Psoas muscle (tissue), 8 donors: Measurements from ENCODE around the gene C14orf39. TPM values are rescaled to one million over a fixed set of nuclear protein-coding genes. Genes with fewer than 3 reads are reported as not detected.

Experiments
- ATAC-seq, 4 donors: fragments of 200-7000 bp; cut with Tn5 transposase; one replicate each; pipeline ENCODE4 v1.9.1; 2020; ENCODE audit warnings: moderate library complexity in 3 of 4, mild to moderate bottlenecking in 2 of 4
- DNase-seq, 2 donors: peaks; one replicate each; pipeline ENCODE4 v3.0.0-alpha.2; 2020
- H3K27ac ChIP-seq: fragments of 200-600 bp; one replicate; pipeline ENCODE4 v1.8.0; 2022
- H3K27me3 ChIP-seq, 3 donors: fragments of 200-600 bp in 1 of 3; one replicate each; pipeline versions ENCODE4 v1.6.1 to v1.8.0; 2013 to 2022; ENCODE audit warnings: low read length in 2 of 3, mild to moderate bottlenecking in 2 of 3, moderate library complexity in 1 of 3; ENCODE audit not compliant: insufficient read depth in 3 of 3
- H3K36me3 ChIP-seq, 2 donors: fragments of 200-600 bp in 1 of 2; one replicate each; pipeline versions ENCODE4 v1.6.1 to v1.8.0; 2013 to 2022; ENCODE audit warnings: low read depth in 1 of 2, mild to moderate bottlenecking in 1 of 2, moderate library complexity in 1 of 2; ENCODE audit not compliant: insufficient read depth in 1 of 2
- H3K4me1 ChIP-seq: fragments of 200-600 bp; one replicate; pipeline ENCODE4 v1.8.0; 2022
- H3K4me3 ChIP-seq: fragments of 200-600 bp; one replicate; pipeline ENCODE4 v1.8.0; 2022; ENCODE audit warnings: mild to moderate bottlenecking
- H3K9me3 ChIP-seq: fragments of 200-600 bp; one replicate; pipeline ENCODE4 v1.8.0; 2022
- WGBS, 3 donors: extraction: QIAGEN DNeasy Blood & Tissue Kit; methylation state at CpG; one replicate each; pipeline versions ENCODE4 v1.1.6 to v1.1.7; 2013; 5-methylcytosine and 5-hydroxymethylcytosine counted together
- intact Hi-C, 2 donors: fragments of 100-400 bp; cut with DNase I; formaldehyde crosslinking; loops; one replicate each; pipeline versions ENCODE4 v1.11.0 to v1.14.2; 2022
- polyA plus RNA-seq, 3 donors: library from polyadenylated mRNA; stranded (reverse); fragments of 200-250 nt; gene quantifications; one replicate each; pipeline ENCODE4 v1.2.3, GENCODE V29; 2013
- total RNA-seq, 4 donors: library from RNA; stranded (reverse); fragmentation: NEBNext Ultra II Directional in 2 of 4; extraction: Animal tissue kit (Norgen Biotek cat#: 25700) in 2 of 4; gene quantifications; one replicate each; pipeline versions ENCODE4 v1.2.1 to v1.2.4, GENCODE V29; 2021 to 2023
- TF ChIP-seq, protein P1 (sequence below): fragments of 200-600 bp; IDR thresholded peaks from one replicate; pipeline ENCODE4 v1.8.0; 2022; ENCODE audit warnings: antibody characterized with exemption
- donor health status: healthy with polysubstance abuse.
- donor health status: DM: no; HTN: no; CAD: no; lungs with moderate emphysema.
- donor health status: Bipolar disorder and iron deficiency.
- donor health status: healthy.
- donor health status: DM: yes; HTN: yes; CAD: no.
- donor health status: DM: no; HTN: no; CAD: no.
- donor health status: DM: no; HTN: no; CAD: no.
- donor health status: DM: yes; HTN: yes; CAD: no.

C14orf39 gene
- total and polyA plus RNA-seq, 7 donors, result 0.12 to 4.4 (median 1.9) TPM

DNA sequence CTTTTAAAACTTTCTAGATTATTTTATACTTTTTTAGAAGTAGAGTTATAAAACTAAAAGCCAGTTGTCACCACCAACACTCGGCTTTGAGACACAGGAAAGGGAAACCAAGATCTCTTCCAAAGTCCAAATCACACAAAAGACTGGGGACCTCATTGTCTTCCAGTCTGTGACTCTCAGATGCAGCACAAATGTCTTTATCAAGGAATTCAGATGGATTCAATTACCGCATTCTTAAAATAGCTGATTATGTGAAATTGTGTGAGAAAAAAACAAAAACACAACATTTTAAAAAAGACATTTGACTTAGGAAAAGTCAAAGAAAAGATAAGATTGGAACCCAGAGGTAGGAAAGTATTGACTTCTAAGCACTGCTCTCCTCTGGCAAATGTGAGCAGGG is 19.6 kb upstream of the C14orf39 start:
- Histone ChIP-seq H3K27me3 (peaks cover 0 to 26% (median 7%) of the 10 kb centered on the region in 3 donors), H3K4me3 (no peak overlapping the region), H3K9me3 (no peaks in the 10 kb centered on the region), H3K4me1 (peaks cover 3% of the 10 kb centered on the region), H3K36me3 (no peaks in the 10 kb centered on the region), H3K27ac (no peak overlapping the region)
- ATAC-seq, result no peak
- DNase-seq, result no peak
- intact Hi-C loops, result no loop called here
- TF ChIP-seq, protein P1, sequence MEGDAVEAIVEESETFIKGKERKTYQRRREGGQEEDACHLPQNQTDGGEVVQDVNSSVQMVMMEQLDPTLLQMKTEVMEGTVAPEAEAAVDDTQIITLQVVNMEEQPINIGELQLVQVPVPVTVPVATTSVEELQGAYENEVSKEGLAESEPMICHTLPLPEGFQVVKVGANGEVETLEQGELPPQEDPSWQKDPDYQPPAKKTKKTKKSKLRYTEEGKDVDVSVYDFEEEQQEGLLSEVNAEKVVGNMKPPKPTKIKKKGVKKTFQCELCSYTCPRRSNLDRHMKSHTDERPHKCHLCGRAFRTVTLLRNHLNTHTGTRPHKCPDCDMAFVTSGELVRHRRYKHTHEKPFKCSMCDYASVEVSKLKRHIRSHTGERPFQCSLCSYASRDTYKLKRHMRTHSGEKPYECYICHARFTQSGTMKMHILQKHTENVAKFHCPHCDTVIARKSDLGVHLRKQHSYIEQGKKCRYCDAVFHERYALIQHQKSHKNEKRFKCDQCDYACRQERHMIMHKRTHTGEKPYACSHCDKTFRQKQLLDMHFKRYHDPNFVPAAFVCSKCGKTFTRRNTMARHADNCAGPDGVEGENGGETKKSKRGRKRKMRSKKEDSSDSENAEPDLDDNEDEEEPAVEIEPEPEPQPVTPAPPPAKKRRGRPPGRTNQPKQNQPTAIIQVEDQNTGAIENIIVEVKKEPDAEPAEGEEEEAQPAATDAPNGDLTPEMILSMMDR, result no peak
- 66 to 77% (median 71%) methylated on average over 2 of the region's 2 CpGs for WGBS, 3 donors

DNA sequence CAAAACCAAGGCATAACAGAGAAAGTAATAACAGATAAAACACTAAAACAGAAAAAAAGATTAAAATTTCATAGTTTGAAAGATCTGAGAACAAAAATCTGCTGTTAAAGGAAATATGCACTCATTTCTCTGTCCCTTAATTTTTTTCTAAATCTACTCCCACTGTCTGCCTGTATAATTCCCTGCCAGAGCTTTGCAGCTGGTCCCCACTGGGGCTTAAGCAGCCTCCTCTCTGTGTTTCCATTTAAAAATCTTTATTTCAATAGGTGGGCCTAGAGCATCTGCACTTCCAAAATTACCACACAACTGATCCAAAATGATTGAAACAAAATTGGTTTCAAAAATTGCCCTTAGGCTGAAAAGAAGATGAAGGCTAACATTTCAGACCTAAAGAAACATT is 16.7 kb upstream of the C14orf39 start:
- Histone ChIP-seq H3K4me1 (no peaks in the 10 kb centered on the region), H3K4me3 (no peak overlapping the region), H3K27ac (no peak overlapping the region), H3K9me3 (no peaks in the 10 kb centered on the region), H3K27me3 (peaks cover 0 to 8% (median 6%) of the 10 kb centered on the region in 3 donors), H3K36me3 (no peaks in the 10 kb centered on the region)
- DNase-seq (no peak), ATAC-seq (no peak)
- intact Hi-C loops, result no loop called here
- TF ChIP-seq, protein P1, result no peak

DNA sequence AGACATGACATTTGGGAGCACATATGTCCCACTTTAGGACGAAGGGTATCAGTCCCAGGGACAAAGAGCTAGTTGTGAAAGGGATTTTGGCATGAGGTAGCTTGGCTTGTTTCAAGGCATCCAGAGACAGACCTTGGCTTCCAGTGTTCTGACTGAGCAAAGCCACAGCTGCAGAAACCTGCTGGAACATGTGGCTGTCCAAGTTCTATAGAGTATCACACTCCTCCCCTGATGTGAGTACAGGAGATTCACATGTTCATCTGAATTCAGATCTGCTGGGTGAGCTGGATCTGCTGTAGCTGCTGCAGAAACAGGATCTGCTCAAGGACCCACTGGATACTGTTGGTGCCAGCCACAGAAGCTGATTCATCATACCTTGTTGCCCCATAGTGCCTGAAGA is 10.1 kb upstream of the C14orf39 start:
- WGBS, 3 donors, result 39 to 63% (median 57%) methylated on average over 1 of the region's 1 CpG
- TF ChIP-seq, protein P1, result no peak
- DNase-seq (no peak), ATAC-seq (no peak)
- intact Hi-C loops, result no loop called here
- Histone ChIP-seq H3K9me3 (no peaks in the 10 kb centered on the region), H3K4me1 (no peaks in the 10 kb centered on the region), H3K27ac (no peak overlapping the region), H3K4me3 (no peak overlapping the region), H3K27me3 (peaks cover 0 to 3% (median 0%) of the 10 kb centered on the region in 3 donors), H3K36me3 (no peaks in the 10 kb centered on the region)

DNA sequence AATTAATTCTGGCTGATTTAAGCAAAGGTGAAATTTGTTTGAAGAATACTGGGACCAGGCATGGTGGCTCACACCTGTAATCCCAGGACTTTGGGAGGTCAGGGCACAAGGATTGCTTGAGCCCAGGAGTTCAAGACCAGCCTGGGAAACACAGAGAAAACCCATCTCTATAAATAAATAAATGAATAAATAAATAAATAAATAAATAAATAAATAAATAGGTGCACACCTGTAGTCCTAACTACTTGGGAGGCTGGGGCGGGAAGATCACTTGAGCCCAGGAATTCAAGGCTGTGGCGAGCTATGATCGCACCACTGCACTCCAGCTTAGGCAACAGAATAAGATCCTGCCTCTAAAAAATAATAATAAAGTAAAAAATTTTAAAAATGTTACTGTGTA is 4.4 kb upstream of the C14orf39 start:
- Histone ChIP-seq H3K27ac (no peak overlapping the region), H3K9me3 (no peaks in the 10 kb centered on the region), H3K4me3 (no peak overlapping the region), H3K4me1 (peaks cover 2% of the 10 kb centered on the region), H3K36me3 (no peaks in the 10 kb centered on the region), H3K27me3 (peaks cover 0 to 8% (median 3%) of the 10 kb centered on the region in 3 donors)
- intact Hi-C loops, result no loop called here
- TF ChIP-seq, protein P1, result no peak
- ATAC-seq, result no peak
- DNase-seq, result no peak
- WGBS, 3 donors, result 95 to 100% (median 95%) methylated on average over 3 of the region's 3 CpGs

DNA sequence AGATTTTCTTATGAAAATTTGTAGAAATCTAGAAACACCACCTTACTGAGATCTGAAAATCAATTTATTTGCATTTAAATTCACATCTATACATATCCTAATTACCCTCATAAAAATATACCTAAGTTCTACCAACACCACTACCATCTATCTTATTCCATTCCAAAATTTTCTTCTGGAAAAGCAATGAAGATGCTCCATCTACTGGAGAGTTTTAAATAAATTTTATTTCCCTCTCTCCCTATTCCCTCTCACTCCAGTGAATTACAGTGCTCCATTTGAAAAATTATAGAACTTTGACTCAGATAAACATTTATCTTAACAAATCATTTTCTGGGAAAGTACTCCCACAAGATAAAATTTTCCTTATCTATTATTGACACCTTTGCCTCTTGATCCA is 2.3 kb upstream of the C14orf39 start:
- ATAC-seq (no peak), DNase-seq (no peak)
- intact Hi-C loops, result loop anchor here in 1 of 2 donors (5.0 kb wide), 1 partner anchor 136 kb away; no protein-coding TSS in a partner anchor
- no peak overlapping the region for H3K4me3 ChIP-seq
- no peaks in the 10 kb centered on the region for H3K9me3 ChIP-seq
- H3K4me1 ChIP-seq, result peaks cover 2% of the 10 kb centered on the region
- H3K27me3 ChIP-seq, result peaks cover 0 to 10% (median 0%) of the 10 kb centered on the region in 3 donors
- H3K36me3 ChIP-seq, result no peaks in the 10 kb centered on the region
- no peak overlapping the region for H3K27ac ChIP-seq
- TF ChIP-seq, protein P1, result no peak
